ENCODE results near the gene GNG4.

- TF ChIP-seq CTCF (IDR thresholded peaks at IDR 0.05): no peak
- TF ChIP-seq EZH2 (IDR thresholded peaks at IDR 0.05; ENCODE audit: borderline replicate concordance, insufficient read depth, low read depth, low read length, poor library complexity, severe bottlenecking): no peak
Observed at GRCh38 chr1:235586992-235587391, 62.6 kb downstream of the GNG4 start.

Measured in B cell (primary cell).